Anterior cingulate cortex (tissue), 58 donors: Measurements from ENCODE around the gene KRT6B.
A peak's percentile ranks its signal among the peaks of the same experiment; 100 is the strongest.

Source experiments
- DNase-seq, 58 donors: peaks; one replicate each; lab custom pipeline; 2025; lab: John Stamatoyannopoulos, UW

KRT6B gene

GRCh38 chr12:52437508-52437907 lies 14.4 kb downstream of the KRT6B start:
- DNase-seq: no peak

GRCh38 chr12:52436828-52437474 lies 15.0 kb downstream of the KRT6B start:
- DNase-seq: no peak

GRCh38 chr12:52436000-52436827 lies 15.7 kb downstream of the KRT6B start:
- DNase-seq: peak in 1 of 58 donors; percentile 8

- DNase-seq: no peak
Observed at GRCh38 chr12:52435659-52435999, 16.3 kb downstream of the KRT6B start.

DNA sequence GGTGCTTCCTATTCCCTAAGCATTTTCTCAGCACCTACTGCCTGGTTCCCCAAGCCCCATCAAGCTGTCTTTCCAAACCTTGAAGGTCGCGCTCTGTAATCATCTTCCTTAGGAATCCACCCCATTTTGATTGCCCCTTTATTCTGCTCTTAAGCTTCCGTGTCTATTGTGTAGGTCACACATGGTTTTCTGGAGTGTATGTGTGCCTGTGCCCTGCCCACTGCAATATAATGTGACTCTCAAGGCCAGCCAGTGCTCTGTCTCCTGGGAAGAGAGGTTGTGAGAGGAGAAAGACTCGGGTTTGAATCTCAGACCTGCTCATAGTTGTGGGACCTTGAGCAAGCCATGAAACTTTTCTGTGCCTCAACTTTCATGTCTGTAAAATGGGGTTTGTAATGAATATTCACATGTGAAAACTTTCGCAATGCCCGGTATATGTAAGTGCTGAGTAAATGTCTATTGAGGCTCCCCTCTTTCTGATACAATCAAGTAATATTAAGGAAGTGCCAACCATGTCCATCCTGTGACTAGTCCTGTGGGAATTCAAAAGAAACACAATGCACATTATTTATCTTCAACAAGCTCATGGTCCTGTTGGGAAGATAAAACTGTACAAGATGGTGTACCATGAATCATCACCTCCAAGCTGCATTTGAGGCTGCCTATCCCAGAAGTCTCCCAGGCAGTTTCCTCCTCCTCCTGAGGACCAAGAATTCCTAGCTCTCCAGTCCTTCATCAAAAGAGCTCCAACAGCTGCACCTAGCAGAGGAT lies 17.0 kb downstream of the KRT6B start:
- no peak for DNase-seq

GRCh38 chr12:52434081-52434733 lies 17.7 kb downstream of the KRT6B start, which contains the start of gene KRT75:
TSS of gene KRT75 (minus strand) at chr12:52434371. CDS start at chr12:52434304, 67 bp downstream.
- no peak for DNase-seq

GRCh38 chr12:52433501-52434080 lies 18.4 kb downstream of the KRT6B start:
- no peak for DNase-seq

GRCh38 chr12:52432559-52433207 lies 19.3 kb downstream of the KRT6B start:
- DNase-seq: no peak

- no peak for DNase-seq
Observed at GRCh38 chr12:52428121-52428520, 23.8 kb downstream of the KRT6B start.

DNA sequence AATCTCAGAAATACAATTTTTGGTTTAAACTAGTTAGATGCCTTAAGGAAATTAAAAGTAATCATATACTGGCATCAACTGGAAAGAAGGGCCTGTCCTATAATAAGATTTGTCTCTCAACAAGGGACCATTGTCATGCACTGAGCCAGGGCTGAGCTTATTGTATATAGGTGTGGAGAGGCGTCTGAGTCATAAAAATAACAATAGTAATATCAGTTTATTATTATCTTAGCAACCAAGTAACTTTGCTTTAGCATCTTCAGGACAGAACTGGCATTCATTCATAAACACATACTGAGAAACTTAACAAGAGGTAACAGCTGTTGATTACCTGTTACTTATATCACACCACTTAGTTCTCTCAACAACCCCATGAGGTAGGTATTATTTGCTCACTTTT lies 24.9 kb downstream of the KRT6B start:
- DNase-seq: no peak

DNA sequence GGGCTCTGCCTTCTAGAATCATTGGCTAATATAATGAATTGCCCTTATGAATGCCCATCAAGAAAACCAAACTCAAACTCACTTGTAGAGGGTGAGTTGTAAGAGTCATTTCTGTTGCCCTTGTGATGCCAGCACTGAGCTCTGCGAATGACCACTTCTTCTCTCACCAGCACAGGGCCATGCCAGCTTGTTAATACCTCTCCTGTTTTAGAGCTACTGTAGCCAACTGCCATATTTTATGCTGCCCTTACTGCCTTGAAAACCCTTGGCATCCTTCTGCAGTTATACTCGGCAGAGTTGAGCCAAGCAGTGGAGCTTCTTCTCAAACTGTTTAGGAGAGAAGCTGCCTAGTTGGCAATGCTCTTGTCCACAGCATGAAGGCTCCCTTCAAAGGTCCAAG lies 25.9 kb downstream of the KRT6B start:
- no peak for DNase-seq

DNA sequence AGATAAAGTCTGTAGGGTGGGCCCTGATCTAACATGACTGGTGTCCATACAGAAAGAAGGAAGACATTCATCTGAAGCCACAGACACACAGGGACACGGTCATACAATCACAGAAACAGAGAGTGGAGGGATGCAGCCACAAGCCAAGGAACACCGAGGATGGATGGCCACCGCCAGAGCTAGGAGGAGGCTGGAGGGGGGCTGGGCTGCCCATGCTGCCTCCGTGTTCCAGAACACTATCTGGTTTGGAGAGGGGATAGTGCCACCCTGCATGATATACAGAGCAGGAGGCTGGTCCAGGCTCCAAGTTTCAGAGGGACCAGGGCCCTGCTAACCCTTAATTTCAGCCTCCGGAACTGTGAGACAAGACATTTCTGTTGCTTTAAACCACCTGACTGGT lies 26.5 kb downstream of the KRT6B start:
- no peak for DNase-seq

DNA sequence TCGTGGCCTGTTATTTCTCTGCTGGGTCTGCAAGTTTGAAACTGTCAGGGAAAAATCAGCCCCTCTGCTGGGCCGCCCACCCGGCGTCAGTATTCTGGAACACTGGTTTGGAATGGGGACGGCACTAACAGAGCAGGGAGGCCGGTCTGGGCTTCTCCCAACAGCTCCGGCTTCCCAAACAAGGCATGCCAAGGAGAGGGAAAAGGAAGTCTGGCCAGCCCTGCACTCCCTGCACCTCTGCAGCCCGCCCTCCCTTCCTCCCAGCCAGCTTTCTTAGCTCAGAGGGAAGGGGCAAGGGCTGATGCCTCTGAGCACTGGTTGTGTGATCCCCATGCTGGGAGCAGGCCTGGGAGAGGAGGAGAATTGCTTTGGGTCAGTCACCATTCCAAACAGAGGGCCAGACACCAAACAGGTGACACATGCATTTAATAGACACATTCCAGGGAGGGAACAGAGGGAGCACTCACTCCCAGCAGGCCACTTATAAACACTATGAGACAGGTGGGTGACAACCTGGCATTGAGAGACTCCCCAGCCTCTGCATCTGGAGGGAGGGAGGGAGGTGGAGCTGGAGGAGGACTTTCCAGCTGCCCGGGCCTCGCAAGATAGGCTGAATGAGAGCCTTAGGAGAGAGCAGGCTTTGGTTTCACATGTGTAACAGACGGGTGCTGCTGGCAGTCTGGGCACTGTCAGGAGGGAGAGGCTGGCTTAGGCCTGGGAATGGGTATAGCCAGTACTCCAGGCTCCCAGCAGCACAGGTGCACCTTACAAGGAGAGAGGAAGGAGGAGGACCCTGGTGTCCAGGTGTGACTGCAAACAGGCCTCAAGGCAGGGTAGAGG lies 28.1 kb downstream of the KRT6B start:
- DNase-seq: no peak

GRCh38 chr12:52423035-52423434 lies 28.9 kb downstream of the KRT6B start:
- DNase-seq: no peak

DNA sequence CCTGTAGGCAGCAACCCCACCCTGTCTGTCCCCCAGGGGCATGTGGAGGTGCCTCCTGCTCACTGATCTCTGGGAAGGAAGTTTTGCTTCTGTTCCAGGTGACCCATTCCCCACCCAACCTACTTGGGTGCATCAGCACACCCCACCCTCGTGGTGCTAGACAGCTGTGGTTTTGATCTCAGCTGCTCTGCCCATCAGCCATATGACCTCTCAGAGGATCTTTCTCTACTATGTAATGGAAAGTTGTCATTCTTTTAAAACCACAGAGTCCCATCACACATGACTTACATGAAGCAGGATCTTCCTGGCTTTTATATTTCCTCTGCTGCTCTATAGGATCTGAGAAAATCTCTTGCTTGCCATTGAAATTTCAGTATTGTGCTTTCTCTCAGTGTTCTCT lies 32.3 kb downstream of the KRT6B start:
- DNase-seq: no peak

DNA sequence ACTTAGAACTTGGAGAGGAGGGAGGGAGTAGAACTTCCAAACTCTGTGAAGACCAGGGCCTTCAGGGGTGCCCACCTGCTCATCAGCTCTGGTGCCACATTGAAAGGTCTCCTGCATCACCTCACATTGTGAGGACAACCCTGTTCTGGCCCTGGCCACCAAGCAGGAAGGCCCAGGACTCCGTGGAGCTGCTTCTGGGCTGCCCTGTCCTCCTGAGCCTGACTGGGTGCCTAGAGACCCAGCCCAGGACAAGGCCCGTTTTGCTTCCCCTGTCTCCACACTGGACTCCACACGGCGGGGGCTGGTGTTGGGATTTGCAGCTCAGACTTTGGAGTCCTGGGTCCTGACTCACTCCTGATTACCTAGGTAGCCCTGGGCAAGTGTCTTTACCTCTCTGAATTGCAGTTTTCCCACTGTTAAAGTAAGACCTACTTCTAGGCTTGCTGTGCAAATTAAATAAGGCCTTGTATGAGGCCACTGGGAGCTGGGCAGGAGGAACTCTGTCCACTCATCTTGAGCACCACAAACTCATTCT lies 33.3 kb downstream of the KRT6B start:
- no peak for DNase-seq

DNA sequence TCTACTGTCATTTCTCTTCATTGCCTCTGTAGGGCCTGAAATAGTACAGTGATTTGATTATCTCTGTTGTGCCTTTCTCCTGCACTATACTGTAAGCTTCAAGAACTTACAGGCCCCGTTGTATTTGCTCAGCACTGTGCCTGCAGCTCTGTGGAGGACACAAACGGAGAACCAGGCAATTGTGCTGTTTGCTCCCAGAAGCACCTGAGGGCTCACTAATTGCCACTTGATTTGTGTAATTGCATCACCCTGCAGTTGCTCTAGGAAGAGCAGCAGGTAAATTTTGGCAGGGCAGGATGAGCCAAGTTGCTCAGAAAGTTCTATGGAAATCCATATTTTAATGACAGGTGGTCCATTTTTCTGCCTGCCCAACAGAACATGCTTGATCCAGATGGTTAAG lies 34.2 kb downstream of the KRT6B start:
- no peak for DNase-seq

DNA sequence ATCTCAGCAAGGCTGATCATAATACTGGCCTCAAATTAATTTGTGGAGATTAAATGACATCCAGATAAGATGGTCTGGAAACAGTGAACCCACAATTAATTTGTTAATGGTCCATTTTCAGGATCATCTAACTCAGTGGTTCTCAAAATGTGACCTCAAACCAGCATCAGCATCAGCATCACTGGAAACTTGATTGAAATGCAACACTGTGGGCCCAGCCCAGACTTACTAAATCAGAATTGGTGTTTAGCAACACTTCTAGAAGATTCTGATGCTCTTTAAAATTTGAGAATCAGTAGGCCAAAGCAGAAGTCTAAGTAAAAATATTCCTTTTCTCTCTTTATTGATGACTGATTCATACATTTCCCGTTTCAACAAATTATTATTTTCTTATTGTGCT lies 35.2 kb downstream of the KRT6B start:
- no peak for DNase-seq
